Measurements from ENCODE around the gene MYO5A.

GRCh38 chr15:52529940-52530339, 1.3 kb upstream of the MYO5A start:
- TF ChIP-seq POLR2AphosphoS5 (IDR thresholded peaks at IDR 0.05; ENCODE audit: low read length) (no peak), REST (IDR thresholded peaks at IDR 0.05; ENCODE audit: low read depth, low read length) (no peak), MTA2 (IDR thresholded peaks at IDR 0.05; ENCODE audit: low read depth) (no peak), RAD21 (IDR thresholded peaks at IDR 0.05; ENCODE audit: insufficient read depth, low read depth, low read length) (no peak), ASH2L (IDR thresholded peaks at IDR 0.05; ENCODE audit: borderline replicate concordance, low read depth) (no peak), SMC3 (IDR thresholded peaks at IDR 0.05; ENCODE audit: borderline replicate concordance, low read length) (no peak), CTCF (IDR thresholded peaks at IDR 0.05 in 2 of 3, conservative IDR thresholded peaks at IDR 0.05 in 1 of 3; ENCODE audit: control insufficient read depth in 2 of 3, extremely low read depth in 1 of 3, insufficient read depth in 1 of 3, low read depth in 3 of 3, low read length in 3 of 3) (no peak), SREBF1 (IDR thresholded peaks at IDR 0.05; ENCODE audit: low read length) (no peak), USF2 (IDR thresholded peaks at IDR 0.05; ENCODE audit: borderline replicate concordance, low read depth, low read length) (no peak), EZH2 (IDR thresholded peaks at IDR 0.05; ENCODE audit: borderline replicate concordance, control insufficient read depth, low read depth, low read length) (no peak), YY1 (IDR thresholded peaks at IDR 0.05; ENCODE audit: low read depth, low read length) (no peak), ATF2 (IDR thresholded peaks at IDR 0.05; ENCODE audit: low read length) (no peak), CEBPB (IDR thresholded peaks at IDR 0.05; ENCODE audit: borderline replicate concordance in 1 of 2, low read depth in 2 of 2, low read length in 2 of 2) (no peak)
